ENCODE data around the gene COL23A1.

DNA sequence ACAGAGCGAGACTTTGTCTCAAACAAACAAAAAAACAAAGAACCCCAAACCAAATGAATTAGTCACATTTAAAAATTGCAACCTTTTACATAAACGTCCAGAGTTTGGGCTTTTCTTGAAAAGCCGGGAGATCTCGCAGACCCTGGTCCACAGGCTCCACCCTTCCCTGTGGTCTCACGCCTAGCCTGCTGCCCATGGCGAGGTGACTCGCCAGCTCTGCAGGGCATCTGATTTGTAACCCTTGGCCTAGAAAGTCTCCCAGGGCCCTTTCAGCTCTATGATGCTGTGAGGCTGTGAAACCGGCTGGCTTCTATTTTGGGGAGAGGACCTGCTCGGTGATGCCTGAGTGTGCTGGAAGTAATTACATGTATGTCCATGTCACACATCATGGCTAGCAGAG is 312.8 kb downstream of the COL23A1 start:
- TF ChIP-seq, protein P1, sequence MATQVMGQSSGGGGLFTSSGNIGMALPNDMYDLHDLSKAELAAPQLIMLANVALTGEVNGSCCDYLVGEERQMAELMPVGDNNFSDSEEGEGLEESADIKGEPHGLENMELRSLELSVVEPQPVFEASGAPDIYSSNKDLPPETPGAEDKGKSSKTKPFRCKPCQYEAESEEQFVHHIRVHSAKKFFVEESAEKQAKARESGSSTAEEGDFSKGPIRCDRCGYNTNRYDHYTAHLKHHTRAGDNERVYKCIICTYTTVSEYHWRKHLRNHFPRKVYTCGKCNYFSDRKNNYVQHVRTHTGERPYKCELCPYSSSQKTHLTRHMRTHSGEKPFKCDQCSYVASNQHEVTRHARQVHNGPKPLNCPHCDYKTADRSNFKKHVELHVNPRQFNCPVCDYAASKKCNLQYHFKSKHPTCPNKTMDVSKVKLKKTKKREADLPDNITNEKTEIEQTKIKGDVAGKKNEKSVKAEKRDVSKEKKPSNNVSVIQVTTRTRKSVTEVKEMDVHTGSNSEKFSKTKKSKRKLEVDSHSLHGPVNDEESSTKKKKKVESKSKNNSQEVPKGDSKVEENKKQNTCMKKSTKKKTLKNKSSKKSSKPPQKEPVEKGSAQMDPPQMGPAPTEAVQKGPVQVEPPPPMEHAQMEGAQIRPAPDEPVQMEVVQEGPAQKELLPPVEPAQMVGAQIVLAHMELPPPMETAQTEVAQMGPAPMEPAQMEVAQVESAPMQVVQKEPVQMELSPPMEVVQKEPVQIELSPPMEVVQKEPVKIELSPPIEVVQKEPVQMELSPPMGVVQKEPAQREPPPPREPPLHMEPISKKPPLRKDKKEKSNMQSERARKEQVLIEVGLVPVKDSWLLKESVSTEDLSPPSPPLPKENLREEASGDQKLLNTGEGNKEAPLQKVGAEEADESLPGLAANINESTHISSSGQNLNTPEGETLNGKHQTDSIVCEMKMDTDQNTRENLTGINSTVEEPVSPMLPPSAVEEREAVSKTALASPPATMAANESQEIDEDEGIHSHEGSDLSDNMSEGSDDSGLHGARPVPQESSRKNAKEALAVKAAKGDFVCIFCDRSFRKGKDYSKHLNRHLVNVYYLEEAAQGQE (IDR thresholded peaks at IDR 0.05; ENCODE audit: unreplicated experiment), result no peak
- TF ChIP-seq CTCF (conservative IDR thresholded peaks at IDR 0.05; ENCODE audit: low read depth in 2 of 2), result no peak
- TF ChIP-seq POLR2AphosphoS5 (IDR thresholded peaks at IDR 0.05; ENCODE audit: low read depth), result no peak
- TF ChIP-seq EZH2 (IDR thresholded peaks at IDR 0.05; ENCODE audit: low read depth, unreplicated experiment), result no peak
- no peak for TF ChIP-seq CREB1 (CRISPR knock-in tag; IDR thresholded peaks at IDR 0.05; ENCODE audit: low read depth)

Measured in GM23338 (cell line).